HG03354 (cell line): ENCODE data around the gene OPN1MW3.
"Not testable (repeated sequence)": the region's sequence is repeated elsewhere in the genome, so short reads cannot be mapped to it uniquely, and the experiment has no call there.

Experiments used
- ATAC-seq: cut with Tn5 transposase; IDR thresholded peaks from one replicate; pipeline ENCODE4 v1.9.1; 2021; ENCODE audit warnings: mild to moderate bottlenecking; ENCODE audit not compliant: unreplicated experiment, poor library complexity, severe bottlenecking

Gene OPN1MW3

DNA sequence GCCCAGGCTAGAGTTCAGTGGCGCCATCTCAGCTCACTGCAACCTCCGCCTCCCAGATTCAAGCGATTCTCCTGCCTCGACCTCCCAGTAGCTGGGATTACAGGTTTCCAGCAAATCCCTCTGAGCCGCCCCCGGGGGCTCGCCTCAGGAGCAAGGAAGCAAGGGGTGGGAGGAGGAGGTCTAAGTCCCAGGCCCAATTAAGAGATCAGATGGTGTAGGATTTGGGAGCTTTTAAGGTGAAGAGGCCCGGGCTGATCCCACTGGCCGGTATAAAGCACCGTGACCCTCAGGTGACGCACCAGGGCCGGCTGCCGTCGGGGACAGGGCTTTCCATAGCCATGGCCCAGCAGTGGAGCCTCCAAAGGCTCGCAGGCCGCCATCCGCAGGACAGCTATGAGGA is at the start of gene OPN1MW3:
TSS of gene OPN1MW3 (plus strand) at position 301 of the 400 bp plus-strand sequence. CDS start at position 339, 38 bp downstream.
- not testable (repeated sequence) for ATAC-seq

- peak; percentile 78 for ATAC-seq
Observed at GRCh38 chrX:154209670-154210418, 47.5 kb upstream of the OPN1MW3 start.

- ATAC-seq = not testable (repeated sequence)
Observed at GRCh38 chrX:154211057-154211456, 46.3 kb upstream of the OPN1MW3 start.

- not testable (repeated sequence) for ATAC-seq
Observed at GRCh38 chrX:154211499-154211898, 45.9 kb upstream of the OPN1MW3 start.

DNA sequence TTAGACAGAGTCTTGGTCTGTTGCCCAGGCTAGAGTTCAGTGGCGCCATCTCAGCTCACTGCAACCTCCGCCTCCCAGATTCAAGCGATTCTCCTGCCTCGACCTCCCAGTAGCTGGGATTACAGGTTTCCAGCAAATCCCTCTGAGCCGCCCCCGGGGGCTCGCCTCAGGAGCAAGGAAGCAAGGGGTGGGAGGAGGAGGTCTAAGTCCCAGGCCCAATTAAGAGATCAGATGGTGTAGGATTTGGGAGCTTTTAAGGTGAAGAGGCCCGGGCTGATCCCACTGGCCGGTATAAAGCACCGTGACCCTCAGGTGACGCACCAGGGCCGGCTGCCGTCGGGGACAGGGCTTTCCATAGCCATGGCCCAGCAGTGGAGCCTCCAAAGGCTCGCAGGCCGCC is 37.9 kb upstream of the OPN1MW3 start, which contains the start of gene OPN1MW2:
TSS of gene OPN1MW2 (plus strand) at position 301 of the 400 bp plus-strand sequence. CDS start at position 361, 60 bp downstream.
- ATAC-seq = not testable (repeated sequence)

DNA sequence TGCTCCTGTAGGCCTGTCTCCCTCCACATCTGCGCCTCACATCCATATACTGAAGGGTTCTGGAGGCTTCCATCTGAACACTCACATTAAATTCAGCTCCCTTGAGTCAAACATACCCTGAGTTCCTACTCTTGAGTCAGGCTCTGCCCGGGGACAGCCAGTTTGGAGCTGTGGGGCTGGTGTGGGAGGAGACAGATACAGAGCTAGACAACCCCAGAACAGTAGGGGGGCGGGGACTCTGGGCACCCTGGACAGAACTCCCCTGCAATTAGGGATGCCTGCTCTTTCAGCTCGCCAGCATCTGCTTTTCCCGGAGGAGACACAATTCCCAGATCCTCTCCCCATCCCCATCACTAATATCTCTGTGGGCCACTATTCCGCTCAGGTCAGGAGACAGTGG is 32.1 kb upstream of the OPN1MW3 start:
- not testable (repeated sequence) for ATAC-seq

GRCh38 chrX:154226706-154227105 is 30.7 kb upstream of the OPN1MW3 start:
- ATAC-seq = not testable (repeated sequence)

GRCh38 chrX:154231443-154231842 is 25.9 kb upstream of the OPN1MW3 start:
- ATAC-seq = not testable (repeated sequence)

DNA sequence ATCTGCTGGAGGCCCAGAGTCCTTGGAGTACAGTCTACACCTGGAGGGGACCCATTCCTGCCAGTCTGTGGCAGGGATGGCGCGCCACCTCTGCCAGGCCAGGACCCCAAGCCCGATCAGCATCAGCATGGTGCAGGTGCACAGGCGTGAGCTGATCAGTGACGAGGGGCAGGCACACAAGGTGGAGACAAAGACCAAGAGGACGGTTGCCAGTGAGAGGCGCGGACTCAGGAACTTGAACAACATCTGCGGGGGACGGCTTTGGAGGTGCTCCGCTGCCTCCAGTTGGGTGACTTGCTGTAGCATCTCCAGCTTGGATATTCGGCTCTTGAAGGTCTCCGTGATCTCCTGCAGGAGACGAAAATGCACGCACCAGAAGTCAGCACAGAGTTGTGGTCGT is 23.8 kb upstream of the OPN1MW3 start:
- not testable (repeated sequence) for ATAC-seq

- ATAC-seq = not testable (repeated sequence)
Observed at GRCh38 chrX:154238939-154239559, 18.3 kb upstream of the OPN1MW3 start.

- not testable (repeated sequence) for ATAC-seq
Observed at GRCh38 chrX:154239982-154240503, 17.3 kb upstream of the OPN1MW3 start.

DNA sequence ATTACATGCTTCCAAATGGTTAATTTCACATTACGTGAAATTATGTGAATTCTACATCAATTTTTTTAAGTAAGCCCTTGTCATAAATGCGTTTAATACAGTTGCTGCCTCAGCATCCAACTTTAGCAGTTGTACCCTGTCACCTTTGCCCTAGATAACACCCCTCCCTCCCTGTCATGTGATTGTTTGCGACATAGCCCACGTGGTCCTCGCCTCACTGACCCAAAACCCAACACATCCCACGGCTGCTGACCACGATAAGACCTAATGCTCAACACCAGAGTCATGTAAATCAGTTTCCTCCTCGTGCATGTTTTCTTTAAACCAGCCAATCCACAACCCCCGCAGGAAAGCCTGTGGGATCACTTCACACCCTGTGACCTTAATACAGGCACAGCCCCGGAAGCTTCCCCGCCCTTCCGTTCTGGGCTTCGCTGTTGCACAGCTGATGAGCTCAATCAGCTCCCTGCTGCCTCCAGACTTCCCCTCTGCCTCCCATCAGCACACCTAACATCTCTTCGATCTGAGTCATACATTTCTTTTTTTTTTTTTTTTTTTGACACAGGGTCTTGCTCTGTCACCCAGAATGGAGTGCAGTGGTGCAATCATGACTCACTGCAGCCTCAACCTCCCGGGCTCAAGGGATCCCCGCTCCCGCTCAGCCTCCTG is 9.9 kb upstream of the OPN1MW3 start:
- ATAC-seq = not testable (repeated sequence)

DNA sequence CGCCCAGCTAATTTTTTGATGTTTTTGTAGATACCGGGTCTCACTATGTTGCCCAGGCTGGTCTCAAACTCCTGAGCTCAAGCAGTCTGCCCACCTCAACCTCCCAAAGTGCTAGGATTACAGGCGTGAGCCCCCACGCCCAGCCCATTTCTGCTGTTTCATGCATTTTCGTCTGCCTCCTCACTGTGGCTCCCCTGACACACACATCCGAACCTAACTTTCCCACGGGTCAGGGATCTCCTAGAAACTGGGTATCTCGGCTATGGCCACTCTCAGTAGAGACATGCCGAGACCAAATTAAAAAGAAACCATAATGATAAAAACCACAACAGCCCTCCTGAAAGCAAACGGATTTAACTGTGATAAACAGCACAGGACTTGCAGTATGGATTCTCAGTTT is 9.3 kb upstream of the OPN1MW3 start:
- not testable (repeated sequence) for ATAC-seq

DNA sequence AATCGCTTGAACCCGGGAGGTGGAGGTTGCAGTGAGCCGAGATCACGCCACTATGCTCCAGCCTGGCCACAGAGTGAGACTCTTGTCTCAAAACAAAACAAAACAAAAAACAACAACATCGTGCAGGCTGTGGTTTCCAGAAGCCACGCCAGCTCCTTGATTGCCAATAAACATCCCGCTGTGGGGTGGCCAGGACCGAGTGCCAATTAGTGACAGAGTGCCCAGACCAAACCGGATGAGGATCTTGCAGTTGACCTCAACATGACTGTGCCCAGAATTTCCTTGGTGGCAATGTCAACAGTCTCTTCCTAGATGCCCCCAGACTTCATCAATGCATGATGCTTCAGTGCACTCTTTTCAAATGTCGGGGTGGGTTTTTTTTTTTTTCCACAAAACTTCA is 1.3 kb downstream of the OPN1MW3 start:
- not testable (repeated sequence) for ATAC-seq

- not testable (repeated sequence) for ATAC-seq
Observed at GRCh38 chrX:154263072-154263471, 5.7 kb downstream of the OPN1MW3 start.

DNA sequence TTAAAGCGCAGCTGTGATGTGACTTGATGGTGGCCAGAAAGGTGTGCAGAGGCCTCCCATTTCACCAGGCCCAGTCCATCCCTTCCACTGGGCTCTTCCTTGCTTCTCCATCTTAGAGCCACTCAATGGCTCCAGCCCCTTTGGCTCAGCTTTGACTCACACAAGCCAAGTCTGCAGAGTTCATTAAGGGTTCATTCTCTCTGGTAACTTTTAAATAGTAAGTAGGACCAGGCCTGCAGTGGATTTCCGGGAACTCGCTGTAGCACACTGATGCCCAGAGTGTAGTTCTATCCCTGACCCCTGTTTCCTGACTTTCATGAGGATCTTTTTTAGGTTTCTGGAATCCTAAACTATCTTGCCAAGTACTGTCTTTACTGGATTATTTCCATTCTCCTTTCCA is 11.9 kb downstream of the OPN1MW3 start:
- not testable (repeated sequence) for ATAC-seq

GRCh38 chrX:154284489-154285338 is 27.3 kb downstream of the OPN1MW3 start:
- ATAC-seq = peak; percentile 74

DNA sequence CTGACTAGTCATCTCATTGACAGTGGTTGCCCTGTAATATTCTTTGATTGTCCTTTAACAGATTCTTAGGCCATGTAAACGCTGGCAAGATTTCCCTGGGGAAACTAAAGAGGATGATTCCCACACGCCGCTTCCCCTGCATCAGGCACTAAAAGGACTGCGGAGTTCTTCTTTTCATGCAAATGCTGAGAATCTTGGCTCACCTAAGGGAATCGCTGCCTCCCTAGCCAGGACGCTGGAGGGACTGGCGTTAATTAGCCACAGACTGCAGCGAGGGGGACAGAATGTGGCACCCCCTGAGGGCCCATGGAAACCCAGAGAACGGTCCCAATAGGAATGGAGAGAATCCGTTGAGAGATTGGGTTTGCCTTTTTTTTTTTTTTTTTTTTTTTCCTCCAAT is 29.0 kb downstream of the OPN1MW3 start:
- not testable (repeated sequence) for ATAC-seq
